ENCODE results near the gene PEX11B. TPM values are rescaled to one million over a fixed set of nuclear protein-coding genes. Genes with fewer than 3 reads are reported as not detected.

The PEX11B gene
- total RNA-seq, 1 donor, result 28.5 TPM

GRCh38 chr1:145886816-145887215, 31.7 kb downstream of the PEX11B start:
- no peak overlapping the region for H3K4me3 ChIP-seq (ENCODE audit: low read depth, low read length)
- no peak for TF ChIP-seq CTCF (IDR thresholded peaks at IDR 0.05; ENCODE audit: insufficient read depth, low read depth, low read length)
- DNase-seq (ENCODE audit: low read depth), result no peak

GRCh38 chr1:145886390-145886789, 32.1 kb downstream of the PEX11B start:
- no peak for DNase-seq (ENCODE audit: low read depth)
- H3K4me3 ChIP-seq (ENCODE audit: low read depth, low read length), result peak overlapping the region; percentile 82
- TF ChIP-seq CTCF (IDR thresholded peaks at IDR 0.05; ENCODE audit: insufficient read depth, low read depth, low read length), result no peak

- TF ChIP-seq CTCF (IDR thresholded peaks at IDR 0.05; ENCODE audit: insufficient read depth, low read depth, low read length), result no peak
Measured at GRCh38 chr1:145885738-145886287, 32.7 kb downstream of the PEX11B start, which contains the start of gene ANKRD35. Gene ANKRD35 (minus strand): TSS chr1:145885866. CDS start chr1:145885758, 108 bp downstream.

GRCh38 chr1:145884675-145885074, 33.8 kb downstream of the PEX11B start:
- no peak for DNase-seq (ENCODE audit: low read depth)
- no peak overlapping the region for H3K4me3 ChIP-seq (ENCODE audit: low read depth, low read length)
- TF ChIP-seq CTCF (IDR thresholded peaks at IDR 0.05; ENCODE audit: insufficient read depth, low read depth, low read length), result no peak

More at GRCh38 chr1:145885738-145886287, 32.7 kb downstream of the PEX11B start, which contains the start of gene ANKRD35:
- H3K4me3 ChIP-seq (ENCODE audit: low read depth, low read length), result peak within 1 kb of the TSS; percentile 82
- peak; percentile 44 for DNase-seq (ENCODE audit: low read depth)

GRCh38 chr1:145879775-145880174, 38.7 kb downstream of the PEX11B start:
- no peak for TF ChIP-seq CTCF (IDR thresholded peaks at IDR 0.05; ENCODE audit: insufficient read depth, low read depth, low read length)
- DNase-seq (ENCODE audit: low read depth), result no peak
- H3K4me3 ChIP-seq (ENCODE audit: low read depth, low read length), result no peak overlapping the region

GRCh38 chr1:145878724-145879123, 39.8 kb downstream of the PEX11B start:
- peak; percentile 18 for DNase-seq (ENCODE audit: low read depth)
- TF ChIP-seq CTCF (IDR thresholded peaks at IDR 0.05; ENCODE audit: insufficient read depth, low read depth, low read length), result no peak
- no peak overlapping the region for H3K4me3 ChIP-seq (ENCODE audit: low read depth, low read length)

Measured in fibroblast of villous mesenchyme (primary cell).